Astrocyte (in vitro differentiated cells and primary cell): Measurements from ENCODE around the gene CAPN12.

ENCODE experiments used
- EZH2 ChIP-seq: IDR thresholded peaks from 2 replicates; pipeline ENCODE4 v1.6.1; 2012; ENCODE audit warnings: mild to moderate bottlenecking, low read length, inconsistent platforms; ENCODE audit not compliant: insufficient read depth
- TF ChIP-seq, protein P1 (sequence below): IDR thresholded peaks from 2 replicates; pipeline ENCODE4 v1.5.1; 2011; ENCODE audit warnings: low read depth, mild to moderate bottlenecking, inconsistent platforms, low read length, moderate library complexity; ENCODE audit not compliant: insufficient read depth

DNA sequence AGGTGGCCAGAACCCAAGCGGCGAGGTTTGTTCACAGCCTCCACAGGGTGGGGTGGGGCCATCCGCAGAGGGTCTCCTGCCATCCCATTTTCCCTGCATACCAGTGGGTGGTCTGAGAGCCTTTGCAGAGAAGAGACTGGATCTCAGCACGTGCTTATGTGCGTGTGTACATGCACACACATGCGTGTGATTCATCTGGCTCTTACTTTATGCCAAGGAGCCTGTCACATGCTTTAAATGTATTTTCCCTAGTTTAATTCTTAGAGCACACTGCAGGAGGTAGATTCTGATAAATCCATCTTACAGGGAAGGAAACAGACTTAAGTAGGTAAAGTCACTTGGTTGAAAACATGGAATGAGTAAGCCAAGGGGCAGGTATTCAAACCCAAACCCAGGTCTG lies 47.1 kb downstream of the CAPN12 start:
- TF ChIP-seq, protein P1, sequence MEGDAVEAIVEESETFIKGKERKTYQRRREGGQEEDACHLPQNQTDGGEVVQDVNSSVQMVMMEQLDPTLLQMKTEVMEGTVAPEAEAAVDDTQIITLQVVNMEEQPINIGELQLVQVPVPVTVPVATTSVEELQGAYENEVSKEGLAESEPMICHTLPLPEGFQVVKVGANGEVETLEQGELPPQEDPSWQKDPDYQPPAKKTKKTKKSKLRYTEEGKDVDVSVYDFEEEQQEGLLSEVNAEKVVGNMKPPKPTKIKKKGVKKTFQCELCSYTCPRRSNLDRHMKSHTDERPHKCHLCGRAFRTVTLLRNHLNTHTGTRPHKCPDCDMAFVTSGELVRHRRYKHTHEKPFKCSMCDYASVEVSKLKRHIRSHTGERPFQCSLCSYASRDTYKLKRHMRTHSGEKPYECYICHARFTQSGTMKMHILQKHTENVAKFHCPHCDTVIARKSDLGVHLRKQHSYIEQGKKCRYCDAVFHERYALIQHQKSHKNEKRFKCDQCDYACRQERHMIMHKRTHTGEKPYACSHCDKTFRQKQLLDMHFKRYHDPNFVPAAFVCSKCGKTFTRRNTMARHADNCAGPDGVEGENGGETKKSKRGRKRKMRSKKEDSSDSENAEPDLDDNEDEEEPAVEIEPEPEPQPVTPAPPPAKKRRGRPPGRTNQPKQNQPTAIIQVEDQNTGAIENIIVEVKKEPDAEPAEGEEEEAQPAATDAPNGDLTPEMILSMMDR = no peak
- TF ChIP-seq EZH2 = no peak
